ENCODE measurements around the gene USP47. TPM values are rescaled to one million over a fixed set of nuclear protein-coding genes. Genes with fewer than 3 reads are reported as not detected.

USP47 gene
- total RNA-seq, 1 donor from 2014 or later = 21.3 TPM

DNA sequence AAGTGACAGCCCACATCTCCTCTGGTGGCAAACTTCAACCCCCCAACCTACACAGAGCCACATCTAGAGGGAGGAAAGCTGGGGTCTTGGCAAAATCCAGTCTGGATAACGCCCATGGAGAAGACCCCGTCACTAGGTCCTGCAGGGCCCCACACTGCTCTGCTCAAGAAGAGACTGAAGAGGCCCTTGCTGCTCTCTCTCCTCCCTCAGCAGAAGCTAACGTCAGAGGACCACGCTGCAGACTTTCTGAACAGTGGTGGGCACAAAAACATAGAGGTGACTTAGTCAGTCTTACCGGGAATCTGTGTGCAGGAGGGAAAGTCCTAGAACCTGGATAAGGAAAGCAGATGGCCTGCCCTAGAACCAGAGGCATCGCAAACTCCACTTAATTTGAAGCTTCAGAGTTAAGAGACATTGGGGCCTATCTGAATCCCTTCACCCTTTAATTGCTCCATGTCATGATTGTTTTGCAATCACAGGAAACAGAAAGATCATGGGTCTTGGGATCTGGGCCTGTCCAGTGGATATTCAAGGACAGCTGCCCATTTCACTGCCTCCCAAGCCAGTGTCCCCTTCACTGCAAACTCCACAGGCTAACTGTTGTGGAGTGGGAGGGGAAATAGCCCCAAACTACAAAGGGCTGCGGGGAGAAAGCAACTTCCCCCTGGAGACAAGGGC lies 164.9 kb downstream of the USP47 start:
- DNase-seq (ENCODE audit: low read depth) = no peak
- TF ChIP-seq, protein P1, sequence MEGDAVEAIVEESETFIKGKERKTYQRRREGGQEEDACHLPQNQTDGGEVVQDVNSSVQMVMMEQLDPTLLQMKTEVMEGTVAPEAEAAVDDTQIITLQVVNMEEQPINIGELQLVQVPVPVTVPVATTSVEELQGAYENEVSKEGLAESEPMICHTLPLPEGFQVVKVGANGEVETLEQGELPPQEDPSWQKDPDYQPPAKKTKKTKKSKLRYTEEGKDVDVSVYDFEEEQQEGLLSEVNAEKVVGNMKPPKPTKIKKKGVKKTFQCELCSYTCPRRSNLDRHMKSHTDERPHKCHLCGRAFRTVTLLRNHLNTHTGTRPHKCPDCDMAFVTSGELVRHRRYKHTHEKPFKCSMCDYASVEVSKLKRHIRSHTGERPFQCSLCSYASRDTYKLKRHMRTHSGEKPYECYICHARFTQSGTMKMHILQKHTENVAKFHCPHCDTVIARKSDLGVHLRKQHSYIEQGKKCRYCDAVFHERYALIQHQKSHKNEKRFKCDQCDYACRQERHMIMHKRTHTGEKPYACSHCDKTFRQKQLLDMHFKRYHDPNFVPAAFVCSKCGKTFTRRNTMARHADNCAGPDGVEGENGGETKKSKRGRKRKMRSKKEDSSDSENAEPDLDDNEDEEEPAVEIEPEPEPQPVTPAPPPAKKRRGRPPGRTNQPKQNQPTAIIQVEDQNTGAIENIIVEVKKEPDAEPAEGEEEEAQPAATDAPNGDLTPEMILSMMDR (conservative IDR thresholded peaks at IDR 0.05; ENCODE audit: low read depth, low read length) = no peak
- peak overlapping the region; percentile 74 for H3K4me3 ChIP-seq (ENCODE audit: low read depth, low read length)

DNA sequence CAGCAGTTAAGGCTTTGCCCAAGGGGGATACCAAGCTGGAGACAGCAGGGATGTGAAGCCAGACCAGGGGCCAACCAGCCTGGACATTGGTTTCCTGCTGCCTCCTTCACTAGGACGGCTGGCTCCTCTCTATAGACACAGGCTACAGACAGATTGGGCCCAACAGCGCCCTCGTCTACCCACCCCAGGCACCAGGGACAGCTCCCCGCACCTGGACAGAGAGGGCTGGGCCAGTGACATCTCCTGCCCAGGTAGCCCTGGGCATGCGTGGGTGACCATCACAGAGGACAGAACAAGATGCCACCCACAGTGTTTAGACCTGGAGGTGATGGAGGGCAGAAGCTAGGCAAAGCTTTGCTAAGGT lies 165.4 kb downstream of the USP47 start:
- DNase-seq (ENCODE audit: low read depth) = no peak
- TF ChIP-seq, protein P1 (conservative IDR thresholded peaks at IDR 0.05; ENCODE audit: low read depth, low read length) = no peak
- H3K4me3 ChIP-seq (ENCODE audit: low read depth, low read length) = peak overlapping the region; percentile 74

DNA sequence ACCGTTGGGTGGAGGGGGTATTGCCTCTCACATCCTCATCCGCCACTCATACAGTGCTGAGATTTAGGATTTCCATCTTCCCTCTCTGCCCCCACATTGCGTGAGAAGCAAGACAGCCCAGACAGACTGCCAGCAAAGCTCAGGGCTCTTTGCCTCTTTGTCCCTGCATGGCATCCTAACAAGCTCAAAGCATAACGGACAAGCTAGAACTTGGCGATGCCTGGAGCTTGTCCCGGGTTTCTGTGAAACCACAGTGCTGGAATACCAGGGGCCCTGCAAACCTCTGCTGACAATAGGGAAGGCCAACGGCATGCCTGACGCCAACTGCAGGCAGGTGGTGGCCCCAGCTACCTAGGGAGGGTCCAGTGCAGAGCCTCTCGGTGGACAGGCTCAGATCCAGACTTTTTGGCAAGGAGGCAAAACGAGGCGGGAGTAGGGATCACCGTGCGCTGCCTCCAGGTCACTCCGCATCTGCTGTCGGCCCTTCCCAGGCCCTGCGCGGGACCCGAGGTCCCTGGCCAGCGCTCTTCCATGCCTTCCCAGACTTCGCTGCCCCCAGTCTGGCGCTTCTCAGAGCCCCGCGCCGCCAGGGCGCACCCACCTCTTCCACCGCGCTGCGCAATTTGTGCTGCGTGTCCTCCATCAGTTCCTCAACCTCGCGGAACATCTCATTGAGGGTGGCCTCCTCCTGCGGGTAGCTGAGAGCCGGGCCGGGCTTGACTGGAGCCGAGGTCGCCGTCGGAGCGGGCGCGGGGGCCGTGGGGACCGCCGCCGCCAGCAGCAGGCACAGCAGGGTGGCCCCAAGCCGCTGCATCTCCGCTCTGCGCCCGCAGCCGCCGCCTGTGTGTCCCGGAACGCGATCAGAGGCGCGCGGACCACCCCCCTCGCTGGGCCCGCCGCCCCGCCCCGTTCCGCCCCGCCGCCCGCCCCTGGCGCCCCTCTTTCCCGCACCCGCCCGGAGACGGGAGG lies 166.3 kb downstream of the USP47 start, which contains the start of gene DKK3:
DKK3 (minus strand) TSS at position 858 of the 969 bp plus-strand sequence; CDS start at position 814, 44 bp downstream.
- DNase-seq (ENCODE audit: low read depth) = no peak
- H3K4me3 ChIP-seq (ENCODE audit: low read depth, low read length) = peak within 1 kb of the TSS; percentile 74
- TF ChIP-seq, protein P1 (conservative IDR thresholded peaks at IDR 0.05; ENCODE audit: low read depth, low read length) = no peak

Other genes with a start within 250 kb of the USP47 start
- 7.0 and 7.8 TPM in 2 replicates for gene GALNT18, start 220.0 kb upstream of the USP47 start, total RNA-seq
- gene DKK3, start 166.7 kb downstream of the USP47 start, total RNA-seq = 54.5 and 133 TPM in 2 replicates